ENCODE results near the gene MID1.

The MID1 gene

DNA sequence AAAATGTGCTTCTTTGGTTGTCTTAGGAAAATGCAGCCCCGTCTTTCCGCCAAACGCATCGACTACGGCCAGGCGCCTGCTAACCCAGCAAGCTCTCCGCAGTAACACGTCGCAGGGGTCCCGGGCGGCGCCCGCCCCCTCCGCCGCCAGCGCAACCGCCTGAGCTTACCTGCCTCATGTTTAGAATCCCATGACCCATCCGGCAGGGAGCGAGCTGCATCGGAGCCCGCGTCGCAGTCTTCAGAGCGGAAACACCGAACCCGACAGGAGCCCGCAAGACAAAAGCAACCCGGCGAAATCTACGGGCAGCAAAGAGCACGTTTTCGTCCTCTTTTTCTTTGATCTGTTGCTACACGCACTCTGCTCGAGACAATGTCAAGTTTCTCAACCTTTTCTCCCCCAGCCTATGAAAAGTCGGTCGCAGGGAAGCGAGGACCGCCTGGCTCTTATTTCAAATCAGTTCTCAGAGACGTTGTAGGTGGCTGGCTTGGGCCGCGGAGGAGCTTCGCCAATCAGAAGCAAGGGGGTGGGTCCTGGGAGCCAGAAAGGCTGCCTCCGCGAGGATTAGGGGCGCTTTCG lies at the start of gene MID1:
Gene MID1, minus strand, starts transcription at position 465 of the 579 bp plus-strand sequence. CDS start 53,038 bp downstream, outside the sequence.
- no peak for DNase-seq

DNA sequence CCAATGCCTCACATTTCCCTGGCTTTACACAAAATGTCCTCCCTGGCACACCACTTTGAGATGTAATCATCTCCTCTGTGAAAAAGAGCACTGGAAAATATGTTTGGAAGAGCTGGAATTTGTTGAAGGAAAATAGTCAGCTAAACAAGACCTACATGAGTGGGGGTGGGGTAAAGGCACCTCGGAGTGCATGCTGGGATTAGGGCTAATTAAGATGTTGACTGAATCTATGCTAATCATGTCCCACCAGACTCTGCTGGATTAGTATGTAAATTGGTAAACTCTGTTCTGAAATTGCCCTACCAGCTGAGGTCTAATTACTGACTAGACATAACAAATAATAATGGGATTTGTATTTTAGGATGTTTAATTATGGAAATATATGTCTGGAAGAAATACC lies 46.8 kb upstream of the MID1 start:
- no peak for DNase-seq

- DNase-seq: no peak
Observed at GRCh38 chrX:10666102-10666501, 45.7 kb upstream of the MID1 start.

GRCh38 chrX:10665681-10666080 lies 45.3 kb upstream of the MID1 start:
- DNase-seq: no peak

GRCh38 chrX:10660171-10660570 lies 39.8 kb upstream of the MID1 start:
- no peak for DNase-seq

DNA sequence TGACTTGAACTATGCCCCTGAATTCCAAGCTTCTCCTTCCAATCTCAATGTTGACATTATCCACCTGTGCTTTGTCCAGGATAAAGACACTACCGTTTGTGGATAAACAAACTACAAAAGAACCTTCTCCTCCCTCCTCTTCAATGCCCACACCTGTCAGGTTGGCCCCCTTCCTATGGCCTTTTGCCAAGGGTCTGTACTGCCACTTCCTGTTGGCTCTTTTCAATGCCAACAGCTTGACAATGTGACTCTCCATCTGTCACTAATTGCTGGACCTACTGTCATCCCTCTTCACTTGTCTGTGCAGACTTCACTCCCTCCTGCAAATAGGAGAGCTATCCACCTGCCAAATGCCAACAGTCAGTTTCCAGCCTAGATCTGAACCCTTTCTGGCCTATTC lies 35.8 kb upstream of the MID1 start:
- DNase-seq: no peak

DNA sequence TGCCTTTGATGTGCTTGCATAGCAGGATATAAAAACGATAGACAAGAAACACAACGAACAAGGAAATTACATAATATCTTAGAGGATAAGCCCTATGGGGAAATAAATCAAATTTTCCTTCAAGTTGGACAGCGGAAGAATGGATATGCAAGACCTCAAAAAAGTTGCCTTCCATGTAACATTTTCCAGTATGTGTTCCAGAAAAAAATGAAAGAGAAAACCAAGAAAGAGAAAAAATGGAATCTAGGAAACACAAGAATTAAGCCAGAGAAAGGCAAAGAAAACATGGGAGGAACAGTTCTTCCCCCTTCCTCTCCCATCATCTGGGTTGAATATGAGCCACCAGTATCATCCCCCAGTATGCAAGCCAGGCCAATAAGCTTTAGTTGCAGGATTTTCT lies 34.6 kb upstream of the MID1 start:
- no peak for DNase-seq

DNA sequence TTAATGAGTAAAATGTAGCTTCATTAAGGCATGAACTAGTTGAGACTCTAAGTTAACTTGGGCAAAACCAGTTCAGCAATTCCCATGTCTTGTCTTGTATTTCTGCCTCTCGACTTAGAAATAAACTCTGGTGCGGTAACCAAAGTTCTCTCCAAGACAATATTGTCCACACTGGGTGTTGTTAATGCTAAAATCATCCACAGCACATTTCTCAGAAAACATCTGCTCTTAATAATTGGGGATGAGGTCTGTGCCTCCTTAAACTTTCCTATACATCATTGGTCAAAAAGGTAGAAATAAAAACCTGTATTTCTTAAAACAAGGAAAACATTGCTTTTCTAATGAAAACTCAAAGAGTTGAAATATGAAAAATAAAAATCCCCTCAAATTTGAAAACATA lies 32.9 kb upstream of the MID1 start:
- DNase-seq: no peak

DNA sequence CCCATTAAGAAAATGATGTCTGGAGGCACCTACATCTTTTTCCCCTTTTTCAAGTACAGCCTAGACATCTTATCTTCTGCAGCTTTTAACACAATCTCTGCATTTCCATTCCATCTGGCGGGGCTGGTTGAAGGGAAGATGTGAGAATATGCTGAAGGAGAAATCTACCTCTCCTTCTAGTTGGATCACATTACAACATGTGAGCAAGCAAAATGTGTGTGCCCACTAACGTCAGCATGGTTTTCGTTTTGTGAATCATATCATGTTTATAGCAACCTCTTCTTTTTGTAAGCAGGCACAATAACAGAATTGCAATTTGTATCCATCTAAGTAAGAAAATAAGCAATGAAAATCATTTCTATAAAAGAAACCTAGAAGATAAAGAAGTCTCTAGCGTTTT lies 28.9 kb upstream of the MID1 start:
- DNase-seq: no peak

GRCh38 chrX:10648614-10649013 lies 28.2 kb upstream of the MID1 start:
- no peak for DNase-seq

DNA sequence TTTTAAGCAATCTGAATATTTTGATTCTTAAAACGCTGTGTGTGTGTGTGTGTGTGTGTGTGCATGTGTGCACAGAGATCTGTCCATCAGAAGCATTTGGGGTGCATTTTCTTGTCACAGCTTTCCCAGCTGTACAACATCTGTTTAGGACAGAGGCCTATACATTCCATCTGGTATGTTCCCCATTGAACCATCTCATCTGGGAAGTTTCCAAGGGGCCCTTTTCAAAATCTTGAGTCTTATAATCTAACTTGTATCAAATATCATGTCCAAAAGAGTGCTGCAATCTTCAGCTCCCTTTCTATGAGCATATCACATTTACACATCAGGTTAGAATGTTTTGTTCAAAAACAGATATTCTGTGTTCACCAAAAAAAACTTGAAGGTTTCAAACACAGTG lies 16.5 kb upstream of the MID1 start:
- no peak for DNase-seq

DNA sequence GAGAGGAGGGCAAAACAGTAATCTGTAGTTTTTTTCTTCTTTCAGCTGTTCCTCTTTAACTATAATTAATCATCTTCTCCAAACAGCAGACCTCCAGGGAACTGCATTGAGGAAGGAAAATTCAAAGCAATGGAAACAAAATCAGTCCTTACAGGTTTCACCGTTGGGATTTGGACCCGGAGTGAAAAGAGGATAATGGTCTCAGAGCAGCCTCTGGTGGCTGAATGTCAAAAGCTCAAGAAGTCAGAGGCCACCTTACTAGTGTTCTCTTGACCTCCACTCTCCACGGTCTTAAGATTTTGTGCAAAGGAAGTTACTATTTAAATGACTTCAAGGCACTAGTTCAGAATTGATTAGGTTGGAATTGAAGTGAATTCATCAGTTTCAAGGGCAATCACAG lies 16.0 kb upstream of the MID1 start:
- DNase-seq: no peak

GRCh38 chrX:10634392-10635161 lies 14.2 kb upstream of the MID1 start:
- DNase-seq: no peak

- DNase-seq: peak; percentile 5
Observed at GRCh38 chrX:10633722-10634121, 13.3 kb upstream of the MID1 start.

GRCh38 chrX:10631416-10632145 lies 11.2 kb upstream of the MID1 start:
- no peak for DNase-seq

GRCh38 chrX:10630320-10630719 lies 9.9 kb upstream of the MID1 start:
- no peak for DNase-seq

DNA sequence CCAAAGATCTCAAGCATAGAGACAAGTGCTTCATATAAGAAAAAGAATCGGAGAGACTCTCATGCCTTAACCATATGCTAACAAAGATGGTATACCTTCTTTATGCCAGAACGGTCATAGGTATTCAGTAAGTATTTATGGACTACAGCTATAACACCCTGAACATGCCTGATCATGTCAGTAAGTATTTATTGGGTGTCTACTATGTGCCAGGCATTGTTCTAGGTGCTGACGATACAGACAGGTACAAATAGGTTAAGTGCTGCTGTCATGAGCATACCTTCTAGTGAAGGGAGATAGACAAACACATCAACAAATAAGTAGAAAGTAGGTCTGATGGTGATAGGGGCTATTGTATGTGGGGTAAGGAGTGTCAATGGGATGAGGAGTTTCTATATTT lies 9.5 kb upstream of the MID1 start:
- DNase-seq: no peak

DNA sequence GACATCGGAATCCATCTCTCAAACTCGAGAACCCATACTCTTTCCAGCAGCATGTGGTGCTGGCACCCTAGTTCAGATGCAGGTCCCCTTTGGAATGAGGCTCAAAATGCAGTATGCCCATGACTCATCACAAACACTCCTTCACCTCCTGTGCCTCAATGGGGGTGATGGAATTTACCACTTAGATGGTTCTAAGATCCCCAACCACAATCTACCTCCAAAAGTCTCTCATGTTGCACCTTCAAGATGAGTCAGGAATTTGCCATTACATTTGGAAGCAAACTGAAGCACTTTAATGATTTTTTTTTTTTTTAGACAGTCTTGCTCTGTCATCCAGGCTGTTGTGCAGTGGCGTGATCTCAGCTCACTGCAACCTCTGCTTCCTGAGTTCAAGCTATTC lies 8.5 kb upstream of the MID1 start:
- no peak for DNase-seq

GRCh38 chrX:10622197-10622596 lies 1.8 kb upstream of the MID1 start:
- DNase-seq: no peak

GRCh38 chrX:10619425-10620046 lies 849 bp downstream of the MID1 start:
- DNase-seq: no peak

DNA sequence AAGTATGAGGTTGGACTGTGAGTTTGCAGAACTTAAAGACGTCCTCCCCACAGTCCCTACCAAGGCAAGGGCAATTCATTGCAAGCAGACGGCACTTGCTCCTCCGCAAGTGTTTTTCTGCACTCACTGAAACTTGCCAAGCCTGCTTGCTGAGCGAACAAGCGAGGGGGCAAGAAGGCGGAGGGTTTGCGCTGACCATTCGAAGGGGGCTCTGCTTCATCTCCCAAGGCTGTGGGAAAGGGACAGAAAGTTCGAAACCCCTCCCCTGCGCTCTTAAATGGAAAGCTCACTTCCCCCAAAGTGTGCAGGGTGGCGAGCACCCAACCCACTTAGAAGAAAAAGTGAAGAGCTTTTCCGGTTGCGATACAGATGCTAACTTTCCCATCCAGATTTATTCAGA lies 1.4 kb downstream of the MID1 start:
- DNase-seq: no peak

DNA sequence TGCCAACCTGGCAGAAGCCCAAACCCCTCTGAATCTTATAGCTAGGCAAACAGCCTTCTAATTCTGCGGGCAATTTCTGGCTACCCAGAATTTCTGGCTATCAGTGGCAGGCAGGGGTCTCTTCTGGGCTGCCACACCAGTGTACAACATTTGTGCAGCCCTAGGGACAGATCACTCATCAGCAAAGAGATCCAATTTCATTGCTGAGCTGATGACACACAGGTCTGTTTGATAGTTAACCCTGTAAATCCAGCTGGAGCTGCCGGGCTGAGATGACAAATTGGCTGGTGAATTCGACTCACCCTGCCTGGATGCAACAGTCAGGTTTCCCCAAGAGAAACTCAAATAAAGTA lies 2.4 kb downstream of the MID1 start:
- DNase-seq: no peak

GRCh38 chrX:10617186-10617998 lies 3.0 kb downstream of the MID1 start:
- no peak for DNase-seq
